HK-2 (cell line): ENCODE measurements around the gene MSRB1.
"Not testable (repeated sequence)": the region's sequence is repeated elsewhere in the genome, so short reads cannot be mapped to it uniquely, and the experiment has no call there.

Experiments
- DNase-seq: peaks from one replicate; pipeline ENCODE4 v3.0.0-alpha.2; 2018; ENCODE audit not compliant: unreplicated experiment

The MSRB1 gene

GRCh38 chr16:1915732-1916639 lies 27.0 kb downstream of the MSRB1 start:
- DNase-seq, result no peak

- DNase-seq, result no peak
Measured at GRCh38 chr16:1914988-1915387, 28.0 kb downstream of the MSRB1 start.

GRCh38 chr16:1914084-1914608 lies 28.9 kb downstream of the MSRB1 start:
- DNase-seq, result no peak

- no peak for DNase-seq
Measured at GRCh38 chr16:1913327-1914083, 29.5 kb downstream of the MSRB1 start.

- no peak for DNase-seq
Measured at GRCh38 chr16:1912215-1912543, 30.8 kb downstream of the MSRB1 start.

- no peak for DNase-seq
Measured at GRCh38 chr16:1911467-1912214, 31.4 kb downstream of the MSRB1 start.

- no peak for DNase-seq
Measured at GRCh38 chr16:1909561-1910231, 33.3 kb downstream of the MSRB1 start.

- no peak for DNase-seq
Measured at GRCh38 chr16:1908983-1909382, 34.0 kb downstream of the MSRB1 start.

GRCh38 chr16:1908184-1908583 lies 34.8 kb downstream of the MSRB1 start:
- no peak for DNase-seq

- no peak for DNase-seq
Measured at GRCh38 chr16:1907226-1907860, 35.7 kb downstream of the MSRB1 start.

- no peak for DNase-seq
Measured at GRCh38 chr16:1906846-1907165, 36.2 kb downstream of the MSRB1 start.

- DNase-seq, result no peak
Measured at GRCh38 chr16:1906055-1906845, 36.7 kb downstream of the MSRB1 start.

GRCh38 chr16:1903845-1904840 lies 38.9 kb downstream of the MSRB1 start:
- no peak for DNase-seq

GRCh38 chr16:1903220-1903574 lies 39.8 kb downstream of the MSRB1 start:
- DNase-seq, result no peak

GRCh38 chr16:1902547-1903219 lies 40.3 kb downstream of the MSRB1 start:
- DNase-seq, result no peak

- no peak for DNase-seq
Measured at GRCh38 chr16:1900452-1900774, 42.6 kb downstream of the MSRB1 start.

- no peak for DNase-seq
Measured at GRCh38 chr16:1899641-1900451, 43.2 kb downstream of the MSRB1 start.

GRCh38 chr16:1897692-1898091 lies 45.3 kb downstream of the MSRB1 start:
- not testable (repeated sequence) for DNase-seq
